Measurements from ENCODE around the gene ANKRD52.

Gene ANKRD52

DNA sequence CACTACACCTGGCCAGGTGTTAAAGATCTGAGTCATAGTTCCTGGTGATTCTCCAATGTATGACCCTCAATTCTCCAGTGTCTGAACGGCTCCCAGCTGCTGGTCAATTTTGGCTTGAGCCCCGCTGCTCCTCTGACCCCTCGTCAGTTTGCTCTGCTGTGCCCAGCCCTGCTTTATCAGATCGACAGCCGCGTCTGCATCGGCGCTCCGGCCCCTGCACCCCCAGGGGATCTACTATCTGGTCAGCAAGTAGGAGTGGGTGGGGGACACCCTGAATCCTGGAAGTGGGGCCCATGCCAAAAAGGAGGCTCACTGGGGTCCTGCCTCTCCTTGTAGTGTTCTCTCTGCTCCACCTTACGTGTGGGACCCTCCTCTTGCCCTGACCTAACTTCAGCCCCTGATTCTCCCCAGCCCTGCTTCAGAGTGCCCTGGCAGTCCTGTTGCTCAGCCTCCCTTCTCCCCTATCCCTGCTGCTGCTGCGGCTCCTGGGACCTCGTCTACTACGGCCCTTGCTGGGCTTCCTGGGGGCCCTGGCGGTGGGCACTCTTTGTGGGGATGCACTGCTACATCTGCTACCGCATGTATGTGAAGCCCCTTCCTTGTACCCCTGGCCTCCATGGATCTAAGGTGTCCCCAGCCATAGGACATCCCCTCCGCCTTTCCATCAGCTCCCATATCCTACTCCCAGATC lies 23.3 kb downstream of the ANKRD52 start:
- H3K4me3 Mint-ChIP-seq: no peak overlapping the region
- peaks cover 4% of the 10 kb centered on the region for H3K27me3 Mint-ChIP-seq (ENCODE audit: low read depth)
- TF ChIP-seq, protein P1, sequence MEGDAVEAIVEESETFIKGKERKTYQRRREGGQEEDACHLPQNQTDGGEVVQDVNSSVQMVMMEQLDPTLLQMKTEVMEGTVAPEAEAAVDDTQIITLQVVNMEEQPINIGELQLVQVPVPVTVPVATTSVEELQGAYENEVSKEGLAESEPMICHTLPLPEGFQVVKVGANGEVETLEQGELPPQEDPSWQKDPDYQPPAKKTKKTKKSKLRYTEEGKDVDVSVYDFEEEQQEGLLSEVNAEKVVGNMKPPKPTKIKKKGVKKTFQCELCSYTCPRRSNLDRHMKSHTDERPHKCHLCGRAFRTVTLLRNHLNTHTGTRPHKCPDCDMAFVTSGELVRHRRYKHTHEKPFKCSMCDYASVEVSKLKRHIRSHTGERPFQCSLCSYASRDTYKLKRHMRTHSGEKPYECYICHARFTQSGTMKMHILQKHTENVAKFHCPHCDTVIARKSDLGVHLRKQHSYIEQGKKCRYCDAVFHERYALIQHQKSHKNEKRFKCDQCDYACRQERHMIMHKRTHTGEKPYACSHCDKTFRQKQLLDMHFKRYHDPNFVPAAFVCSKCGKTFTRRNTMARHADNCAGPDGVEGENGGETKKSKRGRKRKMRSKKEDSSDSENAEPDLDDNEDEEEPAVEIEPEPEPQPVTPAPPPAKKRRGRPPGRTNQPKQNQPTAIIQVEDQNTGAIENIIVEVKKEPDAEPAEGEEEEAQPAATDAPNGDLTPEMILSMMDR (IDR thresholded peaks at IDR 0.05; ENCODE audit: unreplicated experiment in 3 of 3): no peak
- peaks cover 8% of the 10 kb centered on the region for H3K36me3 Mint-ChIP-seq (ENCODE audit: low read depth)
- no peaks in the 10 kb centered on the region for H3K9me3 Mint-ChIP-seq
- H3K4me1 Mint-ChIP-seq: no peaks in the 10 kb centered on the region
- no peak overlapping the region for H3K27ac Mint-ChIP-seq

DNA sequence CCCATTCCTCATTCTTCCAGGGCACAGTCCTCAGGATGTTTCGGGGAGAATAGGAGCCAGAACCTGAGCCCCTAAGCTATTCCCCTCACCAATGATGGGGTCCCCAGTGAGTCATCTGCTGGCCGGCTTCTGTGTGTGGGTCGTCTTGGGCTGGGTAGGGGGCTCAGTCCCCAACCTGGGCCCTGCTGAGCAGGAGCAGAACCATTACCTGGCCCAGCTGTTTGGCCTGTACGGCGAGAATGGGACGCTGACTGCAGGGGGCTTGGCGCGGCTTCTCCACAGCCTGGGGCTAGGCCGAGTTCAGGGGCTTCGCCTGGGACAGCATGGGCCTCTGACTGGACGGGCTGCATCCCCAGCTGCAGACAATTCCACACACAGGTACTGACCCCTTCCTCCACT lies 27.0 kb downstream of the ANKRD52 start:
- Mint-ChIP-seq H3K27ac (peak overlapping the region in 2 of 3 experiments; percentile 59 to 96), H3K36me3 (ENCODE audit: low read depth) (peaks cover 6% of the 10 kb centered on the region), H3K9me3 (no peaks in the 10 kb centered on the region), H3K4me3 (peak overlapping the region in 1 of 3 experiments; percentile 64), H3K27me3 (ENCODE audit: low read depth) (peaks cover 4% of the 10 kb centered on the region), H3K4me1 (no peaks in the 10 kb centered on the region)
- TF ChIP-seq, protein P1 (IDR thresholded peaks at IDR 0.05; ENCODE audit: unreplicated experiment in 3 of 3): no peak

- H3K4me1 Mint-ChIP-seq: no peaks in the 10 kb centered on the region
- H3K27me3 Mint-ChIP-seq (ENCODE audit: low read depth): peaks cover 4% of the 10 kb centered on the region
Observed at GRCh38 chr12:56230432-56231183, 27.6 kb downstream of the ANKRD52 start.

GRCh38 chr12:56229916-56230431 lies 28.2 kb downstream of the ANKRD52 start, which contains the start of gene SLC39A5:
Gene SLC39A5 (plus strand): TSS chr12:56230051. CDS start chr12:56231275, 1,224 bp downstream.
- Mint-ChIP-seq H3K4me1 (peaks cover 5% of the 10 kb centered on the region), H3K9me3 (no peaks in the 10 kb centered on the region), H3K36me3 (ENCODE audit: low read depth) (peaks cover 7% of the 10 kb centered on the region), H3K27me3 (ENCODE audit: low read depth) (peaks cover 2% of the 10 kb centered on the region), H3K4me3 (peak within 1 kb of the TSS in 2 of 3 experiments; percentile 44 to 64), H3K27ac (peak within 1 kb of the TSS; percentile 59 to 96 (median 93))
- TF ChIP-seq, protein P1 (IDR thresholded peaks at IDR 0.05; ENCODE audit: unreplicated experiment in 3 of 3): no peak

More at GRCh38 chr12:56230432-56231183, 27.6 kb downstream of the ANKRD52 start:
- TF ChIP-seq, protein P1 (IDR thresholded peaks at IDR 0.05; ENCODE audit: unreplicated experiment in 3 of 3): no peak
- H3K9me3 Mint-ChIP-seq: no peaks in the 10 kb centered on the region
- peaks cover 7% of the 10 kb centered on the region for H3K36me3 Mint-ChIP-seq (ENCODE audit: low read depth)
- H3K27ac Mint-ChIP-seq: peak overlapping the region; percentile 59 to 96 (median 93)
- peak overlapping the region in 2 of 3 experiments; percentile 44 to 64 for H3K4me3 Mint-ChIP-seq

DNA sequence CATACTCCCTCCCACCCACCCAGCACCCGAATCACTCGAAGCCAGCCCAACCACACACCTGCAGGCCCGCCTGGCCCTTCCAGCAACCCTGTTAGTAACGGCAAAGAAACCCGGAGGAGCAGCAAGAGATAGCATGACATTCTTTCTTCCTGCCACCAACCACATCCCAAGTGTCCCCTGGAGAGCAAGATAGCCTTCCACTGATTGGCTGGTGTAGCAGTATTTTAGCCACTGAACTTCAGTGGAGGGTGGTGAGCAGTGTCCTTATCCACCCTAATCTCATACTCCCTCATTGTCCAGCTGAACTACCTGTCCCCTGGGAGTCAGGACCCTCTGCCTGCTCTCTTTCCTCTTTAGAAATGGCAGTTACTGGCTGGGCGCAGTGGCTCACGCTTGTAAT lies 29.1 kb downstream of the ANKRD52 start:
- peak overlapping the region in 1 of 3 experiments; percentile 96 for H3K27ac Mint-ChIP-seq
- peaks cover 10% of the 10 kb centered on the region for H3K4me1 Mint-ChIP-seq
- H3K9me3 Mint-ChIP-seq: no peaks in the 10 kb centered on the region
- H3K4me3 Mint-ChIP-seq: no peak overlapping the region
- H3K36me3 Mint-ChIP-seq (ENCODE audit: low read depth): peaks cover 7% of the 10 kb centered on the region
- no peaks in the 10 kb centered on the region for H3K27me3 Mint-ChIP-seq (ENCODE audit: low read depth)
- TF ChIP-seq, protein P1 (IDR thresholded peaks at IDR 0.05; ENCODE audit: unreplicated experiment in 3 of 3): no peak

All from nephron (organoid).